HepG2 (cell line): ENCODE measurements around the gene MRPL18. TPM values are rescaled to one million over a fixed set of nuclear protein-coding genes. Genes with fewer than 3 reads are reported as not detected.

ENCODE experiments used
- ATAC-seq: fragments of 200-7000 bp; cut with Tn5 transposase; 3 replicates; pipeline ENCODE4 v1.9.1; 2020; ENCODE audit warnings: mild to moderate bottlenecking, moderate library complexity
- BruUV-seq: library from RNA; stranded (reverse); fragments of 400-500 nt; replicated peaks from 2 replicates; lab custom pipeline; 2021; lab: Mats Ljungman, UMichigan
- CTCF ChIA-PET: fragments of 300-600 bp; formaldehyde crosslinking; extraction: SDS; loops from one replicate; lab custom pipeline; 2021; ENCODE audit warnings: low total read pairs, inconsistent platforms, low intra/inter-chr PET ratio; lab: Yijun Ruan, JAX
- POLR2A ChIA-PET: fragments of 350-600 bp; sonication (Branson Sonifier 250); formaldehyde crosslinking; loops from one replicate; lab custom pipeline; 2020; ENCODE audit warnings: antibody characterized with exemption, inconsistent platforms; lab: Yijun Ruan, JAX
- DNase-seq: peaks from one replicate; pipeline ENCODE4 v3.0.0-alpha.2; 2015; ENCODE audit warnings: low spot score
- FAIRE-seq: peaks from 3 replicates; lab custom pipeline; 2011; peaks lifted over from hg19 to GRCh38; lab: Jason Lieb, UNC
- H2AFZ ChIP-seq: one replicate; pipeline ENCODE4 v1.6.1; 2011; ENCODE audit warnings: low read length, inconsistent platforms
- H3K27ac ChIP-seq: fragments of 300-600 bp; 3 replicates; pipeline ENCODE4 v1.8.0; 2011; ENCODE audit warnings: mixed run types, mild to moderate bottlenecking, mixed read lengths, low read length, inconsistent platforms; ENCODE audit not compliant: insufficient read depth; ENCODE audit errors: extremely low read length
- H3K27me3 ChIP-seq, 2 experiments: fragments of 200-600 bp in 1 of 2; 2 replicates in 1 of 2; 3 replicates in 1 of 2; pipeline versions ENCODE4 v1.6.0 to v1.8.0; 2011; ENCODE audit warnings: low read length in 2 of 2, mild to moderate bottlenecking in 2 of 2, moderate library complexity in 2 of 2, inconsistent platforms in 1 of 2; ENCODE audit not compliant: insufficient read depth in 2 of 2, control insufficient read depth in 1 of 2
- H3K36me3 ChIP-seq, 2 experiments: fragments of 200-600 bp in 1 of 2; replicated peaks in 1 of 2; 2 replicates in 1 of 2; 3 replicates in 1 of 2; pipeline versions ENCODE4 v1.5.1 to v1.8.0; 2011; ENCODE audit warnings: low read length in 2 of 2, inconsistent platforms in 1 of 2; ENCODE audit not compliant: insufficient read depth in 2 of 2, control insufficient read depth in 1 of 2
- H3K4me1 ChIP-seq: 2 replicates; pipeline ENCODE4 v1.5.1; 2012; ENCODE audit warnings: low read length, inconsistent platforms; ENCODE audit not compliant: insufficient read depth
- H3K4me2 ChIP-seq: 2 replicates; pipeline ENCODE4 v1.6.0; 2011; ENCODE audit warnings: low read depth, low read length, inconsistent platforms
- H3K4me3 ChIP-seq, 3 experiments: fragments of 200-600 bp in 1 of 3; sonication (generic), shearing (Covaris generic) in 1 of 3; replicated peaks in 1 of 3; 2 replicates each; pipeline ENCODE4 v1.5.1; 2011 to 2016; ENCODE audit warnings: low read length in 3 of 3, inconsistent platforms in 2 of 3, low read depth in 2 of 3, mild to moderate bottlenecking in 2 of 3, control low read depth in 1 of 3, mixed read lengths in 1 of 3; ENCODE audit not compliant: insufficient read depth in 1 of 3
- H3K79me2 ChIP-seq: one replicate; pipeline ENCODE4 v1.6.1; 2011; ENCODE audit warnings: low read length, inconsistent platforms; ENCODE audit not compliant: insufficient read depth
- H3K9ac ChIP-seq: 2 replicates; pipeline ENCODE4 v1.6.0; 2011; ENCODE audit warnings: mild to moderate bottlenecking, low read depth, low read length, inconsistent platforms; ENCODE audit not compliant: insufficient read depth
- H3K9me3 ChIP-seq: 2 replicates; pipeline ENCODE4 v1.5.1; 2012; ENCODE audit warnings: mild to moderate bottlenecking, low read length
- H4K20me1 ChIP-seq: 2 replicates; pipeline ENCODE4 v1.6.0; 2011; ENCODE audit warnings: inconsistent platforms, mild to moderate bottlenecking, low read length, moderate library complexity; ENCODE audit not compliant: insufficient read depth
- ARNT2 ChIP-seq: sonication (generic); formaldehyde crosslinking; IDR thresholded peaks from 2 replicates; pipeline ENCODE4 v1.8.0; 2022; ENCODE audit warnings: mild to moderate bottlenecking, low read depth, missing genetic modification reagents, moderate library complexity
- BORCS8-MEF2B ChIP-seq: sonication (generic); formaldehyde crosslinking; IDR thresholded peaks from 2 replicates; pipeline ENCODE4 v1.8.0; 2022; ENCODE audit warnings: mild to moderate bottlenecking, missing genetic modification reagents
- ELF3 ChIP-seq: IDR thresholded peaks from 2 replicates; pipeline ENCODE4 v1.6.1; 2016; ENCODE audit warnings: missing genetic modification reagents, missing compliant biosample characterization
- GTF2F1 ChIP-seq: fragments of 150-350 bp; IDR thresholded peaks from 2 replicates; pipeline ENCODE4 v1.6.1; 2014; ENCODE audit warnings: low read length
- MAZ ChIP-seq, 2 experiments: sonication (generic) in 1 of 2; formaldehyde crosslinking in 1 of 2; IDR thresholded peaks; 2 replicates each; pipeline versions ENCODE4 v1.5.0 to v1.6.1; 2012 to 2020; ENCODE audit warnings: low read depth in 2 of 2, mild to moderate bottlenecking in 2 of 2, borderline replicate concordance in 1 of 2, improper control_type of control experiment in 1 of 2, low read length in 1 of 2, missing genetic modification reagents in 1 of 2, moderate library complexity in 1 of 2
- NONO ChIP-seq, 2 experiments: fragments of 450-650 bp in 1 of 2; sonication (generic) in 1 of 2; formaldehyde crosslinking in 1 of 2; IDR thresholded peaks in 1 of 2; conservative IDR thresholded peaks in 1 of 2; 2 replicates each; pipeline versions ENCODE4 v1.6.1 to v1.8.0; 2017 to 2022; ENCODE audit warnings: mild to moderate bottlenecking in 1 of 2, missing genetic modification reagents in 1 of 2, moderate library complexity in 1 of 2
- POLR2A ChIP-seq, 2 experiments: IDR thresholded peaks; 2 replicates each; pipeline ENCODE4 v1.6.1; 2011; ENCODE audit warnings: low read depth in 2 of 2, low read length in 2 of 2, mild to moderate bottlenecking in 1 of 2, moderate library complexity in 1 of 2; ENCODE audit not compliant: insufficient read depth in 1 of 2
- RBM22 ChIP-seq: fragments of 200-400 bp; formaldehyde crosslinking; optimal IDR thresholded peaks from 2 replicates; pipeline ENCODE3; 2017; ENCODE audit warnings: mild to moderate bottlenecking, low read length, moderate library complexity
- SNAPC2 ChIP-seq: sonication (generic); formaldehyde crosslinking; IDR thresholded peaks from 2 replicates; pipeline ENCODE4 v1.8.1; 2022; ENCODE audit warnings: mild to moderate bottlenecking, missing genetic modification reagents
- ZC3H13 ChIP-seq: sonication (generic); formaldehyde crosslinking; IDR thresholded peaks from 2 replicates; pipeline ENCODE4 v1.8.1; 2023; ENCODE audit warnings: mild to moderate bottlenecking, missing genetic modification reagents, moderate library complexity
- ZMYM4 ChIP-seq: sonication (generic); formaldehyde crosslinking; IDR thresholded peaks from 2 replicates; pipeline ENCODE4 v1.8.1; 2023; ENCODE audit warnings: mild to moderate bottlenecking, missing genetic modification reagents
- ZNF205 ChIP-seq: IDR thresholded peaks from 2 replicates; pipeline ENCODE4 v1.6.1; 2018; ENCODE audit warnings: missing biosample characterization, missing genetic modification reagents
- ZNF383 ChIP-seq: sonication (generic); formaldehyde crosslinking; IDR thresholded peaks from 2 replicates; pipeline ENCODE4 v1.4.0; 2020; ENCODE audit warnings: missing genetic modification reagents, mild to moderate bottlenecking, borderline replicate concordance
- ZNF607 ChIP-seq: sonication (generic); formaldehyde crosslinking; IDR thresholded peaks from 2 replicates; pipeline ENCODE4 v1.5.1; 2020; ENCODE audit warnings: missing genetic modification reagents, mild to moderate bottlenecking, borderline replicate concordance
- ZNF839 ChIP-seq: sonication (generic); formaldehyde crosslinking; IDR thresholded peaks from 2 replicates; pipeline ENCODE4 v1.4.0; 2020; ENCODE audit warnings: missing genetic modification reagents, mild to moderate bottlenecking, borderline replicate concordance
- ZSCAN31 ChIP-seq: sonication (generic); formaldehyde crosslinking; IDR thresholded peaks from 2 replicates; pipeline ENCODE4 v1.5.0; 2020; ENCODE audit warnings: low read depth, mild to moderate bottlenecking, missing genetic modification reagents
- WGBS: methylation state at CpG from one replicate; pipeline ENCODE4 v1.1.6; 2017; ENCODE audit warnings: low lambda C conversion rate; 5-methylcytosine and 5-hydroxymethylcytosine counted together
- in situ Hi-C: cut with HindIII; loops from 2 replicates; pipeline ENCODE4 v1.10.0; 2017; ENCODE audit warnings: low pct_unique_long_range_greater_than_20kb; ENCODE audit not compliant: extremely low pct_ligation_motif_present
- intact Hi-C: fragments of 100-400 bp; cut with micrococcal nuclease; formaldehyde crosslinking; loops from one replicate; pipeline ENCODE4 v1.10.0; 2022; ENCODE audit not compliant: unreplicated experiment
- polyA plus RNA-seq, 8 experiments: library from polyadenylated mRNA; depleted of rRNA in 3 of 8; stranded (reverse) in 7 of 8; unstranded in 1 of 8; fragments of >200 nt; fragmentation: Illumina TruSeq in 4 of 8; extraction: Trizol in 4 of 8; gene quantifications; 2 replicates each; pipeline versions ENCODE4 v1.2.1 to v1.2.3, GENCODE V29; 2011 to 2016; ENCODE audit warnings: low read depth in 4 of 8, missing spikeins in 1 of 8, mixed read lengths in 1 of 8; ENCODE audit not compliant: insufficient read depth in 1 of 8
- total RNA-seq, 5 experiments: library from RNA; depleted of rRNA; stranded (reverse); fragments of >200 nt; fragmentation: Illumina TruSeq; extraction: Trizol; gene quantifications; 2 replicates each; pipeline ENCODE4 v1.2.3, GENCODE V29; 2016; ENCODE audit warnings: low read depth in 1 of 5
- TF ChIP-seq, protein P1 (sequence below): sonication (generic); formaldehyde crosslinking; IDR thresholded peaks from 2 replicates; pipeline ENCODE4 v1.8.0; 2022; ENCODE audit warnings: mild to moderate bottlenecking, missing genetic modification reagents, moderate library complexity
- TF ChIP-seq, protein P2 (sequence below): IDR thresholded peaks from 2 replicates; pipeline ENCODE4 v1.6.1; 2016; ENCODE audit warnings: low read depth, control low read depth
- TF ChIP-seq, protein P3 (sequence below): IDR thresholded peaks from 2 replicates; pipeline ENCODE4 v1.6.1; 2012; ENCODE audit warnings: inconsistent platforms

MRPL18 gene
- total and polyA plus RNA-seq, 2 of the 13 experiments (the other 11 are each of a cell fraction or from before 2014, with no cell fraction given), result 85.6 to 176 TPM

DNA sequence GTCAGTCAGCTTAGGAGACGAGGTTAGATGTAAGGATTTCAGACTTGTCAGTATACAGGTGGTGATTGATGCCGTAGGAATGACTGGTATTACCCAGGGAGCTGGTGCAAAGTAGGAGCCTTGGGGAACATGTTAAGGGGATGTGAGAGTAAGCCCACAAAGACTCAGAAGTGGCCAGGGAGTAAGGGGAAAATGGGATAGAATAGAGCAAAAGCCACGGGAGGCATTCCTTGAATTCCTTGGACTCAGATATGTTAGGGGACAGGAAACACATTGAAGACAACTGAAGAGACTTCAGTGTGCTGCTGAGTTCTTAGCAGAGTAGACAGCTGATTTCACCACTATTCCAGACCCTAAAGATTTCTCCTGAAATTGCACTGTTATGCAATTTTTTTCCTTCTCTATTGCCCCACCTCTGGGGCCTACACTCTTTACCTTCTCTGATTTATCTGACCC lies 29.6 kb upstream of the MRPL18 start:
- Histone ChIP-seq H3K9me3 (no peaks in the 10 kb centered on the region), H2AFZ (no peak overlapping the region), H3K4me1 (peaks cover 65% of the 10 kb centered on the region), H3K4me2 (peak overlapping the region; percentile 96), H3K79me2 (peaks cover 43% of the 10 kb centered on the region), H3K4me3 (peak overlapping the region; percentile 83 to 97 (median 88); a peak in 5 of 6 replicates), H3K9ac (peak overlapping the region; percentile 96), H4K20me1 (no peaks in the 10 kb centered on the region), H3K27me3 (no peaks in the 10 kb centered on the region; a peak in 1 of 5 replicates), H3K27ac (peak overlapping the region; percentile 97), H3K36me3 (peaks cover 8 to 25% of the 10 kb centered on the region in 2 experiments; a peak in 4 of 5 replicates)
- in situ Hi-C loops (loop anchor here (5.0 kb wide), 2 partner anchors 33 to 68 kb away; partner anchors contain the start of genes SOD2 and WTAP), intact Hi-C loops (loop anchor here (1.0 to 10.0 kb wide), 2 partner anchors 67 to 1116 kb away; partner anchors contain the start of genes DYNLT1 and SOD2)
- ChIA-PET CTCF (no interaction called here), POLR2A (interaction anchor here (1.1 to 10.2 kb wide), 6 partner anchors 29 to 68 kb away, joined by 3 to 175 read pairs (median 25); partner anchors contain the start of genes MRPL18, SOD2, TCP1 and WTAP)
- 54% methylated on average over 3 of the region's 3 CpGs for WGBS
- no peak for FAIRE-seq
- ATAC-seq, result no peak
- BruUV-seq, result no TSS peak
- peak; percentile 24 for DNase-seq
- TF ChIP-seq ZNF607 (CRISPR knock-in tag), result no peak
- no peak for TF ChIP-seq ZMYM4 (CRISPR knock-in tag)
- TF ChIP-seq MAZ (IDR thresholded peaks at IDR 0.05; ENCODE audit: borderline replicate concordance, low read depth, low read length), result no peak
- 0 out of 2 replicates have a peak, but pooled peaks have one; percentile 27 for TF ChIP-seq MAZ (CRISPR knock-in tag; IDR thresholded peaks at IDR 0.05; ENCODE audit: low read depth)
- peak; percentile 7; the same call in 1 of the 2 replicates for TF ChIP-seq ELF3 (CRISPR knock-in tag)
- TF ChIP-seq GTF2F1, result no peak
- TF ChIP-seq, protein P1, sequence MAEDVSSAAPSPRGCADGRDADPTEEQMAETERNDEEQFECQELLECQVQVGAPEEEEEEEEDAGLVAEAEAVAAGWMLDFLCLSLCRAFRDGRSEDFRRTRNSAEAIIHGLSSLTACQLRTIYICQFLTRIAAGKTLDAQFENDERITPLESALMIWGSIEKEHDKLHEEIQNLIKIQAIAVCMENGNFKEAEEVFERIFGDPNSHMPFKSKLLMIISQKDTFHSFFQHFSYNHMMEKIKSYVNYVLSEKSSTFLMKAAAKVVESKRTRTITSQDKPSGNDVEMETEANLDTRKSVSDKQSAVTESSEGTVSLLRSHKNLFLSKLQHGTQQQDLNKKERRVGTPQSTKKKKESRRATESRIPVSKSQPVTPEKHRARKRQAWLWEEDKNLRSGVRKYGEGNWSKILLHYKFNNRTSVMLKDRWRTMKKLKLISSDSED (CRISPR knock-in tag), result no peak
- TF ChIP-seq ARNT2 (CRISPR knock-in tag), result peak; percentile 53; the same call in 1 of the 2 replicates
- TF ChIP-seq ZNF383 (CRISPR knock-in tag), result 0 out of 2 replicates have a peak, but pooled peaks have one; percentile 52
- no peak for TF ChIP-seq NONO (IDR thresholded peaks at IDR 0.05)
- TF ChIP-seq NONO (CRISPR knock-in tag; conservative IDR thresholded peaks at IDR 0.05), result 0 out of 2 replicates have a peak, but pooled peaks have one; percentile 37
- TF ChIP-seq SNAPC2 (CRISPR knock-in tag), result no peak
- TF ChIP-seq RBM22, result peak; percentile 56
- peak; percentile 2; the same call in 1 of the 2 replicates for TF ChIP-seq ZNF205 (CRISPR knock-in tag)
- TF ChIP-seq BORCS8-MEF2B, result 0 out of 2 replicates have a peak, but pooled peaks have one; percentile 23
- TF ChIP-seq ZSCAN31 (CRISPR knock-in tag), result 0 out of 2 replicates have a peak, but pooled peaks have one; percentile 42
- TF ChIP-seq ZNF839 (CRISPR knock-in tag), result no peak
- TF ChIP-seq ZC3H13 (CRISPR knock-in tag), result 0 out of 2 replicates have a peak, but pooled peaks have one; percentile 83
- peak in 1 of 2 experiments; percentile 18; a peak in 1 of 4 replicates for TF ChIP-seq POLR2A (IDR thresholded peaks at IDR 0.05; ENCODE audit: insufficient read depth in 1 of 2, low read depth in 2 of 2, low read length in 2 of 2)
- TF ChIP-seq, protein P2, sequence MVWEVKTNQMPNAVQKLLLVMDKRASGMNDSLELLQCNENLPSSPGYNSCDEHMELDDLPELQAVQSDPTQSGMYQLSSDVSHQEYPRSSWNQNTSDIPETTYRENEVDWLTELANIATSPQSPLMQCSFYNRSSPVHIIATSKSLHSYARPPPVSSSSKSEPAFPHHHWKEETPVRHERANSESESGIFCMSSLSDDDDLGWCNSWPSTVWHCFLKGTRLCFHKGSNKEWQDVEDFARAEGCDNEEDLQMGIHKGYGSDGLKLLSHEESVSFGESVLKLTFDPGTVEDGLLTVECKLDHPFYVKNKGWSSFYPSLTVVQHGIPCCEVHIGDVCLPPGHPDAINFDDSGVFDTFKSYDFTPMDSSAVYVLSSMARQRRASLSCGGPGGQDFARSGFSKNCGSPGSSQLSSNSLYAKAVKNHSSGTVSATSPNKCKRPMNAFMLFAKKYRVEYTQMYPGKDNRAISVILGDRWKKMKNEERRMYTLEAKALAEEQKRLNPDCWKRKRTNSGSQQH (CRISPR knock-in tag), result no peak
- TF ChIP-seq, protein P3, sequence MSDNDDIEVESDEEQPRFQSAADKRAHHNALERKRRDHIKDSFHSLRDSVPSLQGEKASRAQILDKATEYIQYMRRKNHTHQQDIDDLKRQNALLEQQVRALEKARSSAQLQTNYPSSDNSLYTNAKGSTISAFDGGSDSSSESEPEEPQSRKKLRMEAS, result no peak
